GM19463 (cell line): ENCODE results near the gene LIPG.

Experiments
- ATAC-seq: cut with Tn5 transposase; IDR thresholded peaks from one replicate; pipeline ENCODE4 v1.9.1; 2021; ENCODE audit warnings: mild to moderate bottlenecking, moderate library complexity; ENCODE audit not compliant: unreplicated experiment

The LIPG gene

DNA sequence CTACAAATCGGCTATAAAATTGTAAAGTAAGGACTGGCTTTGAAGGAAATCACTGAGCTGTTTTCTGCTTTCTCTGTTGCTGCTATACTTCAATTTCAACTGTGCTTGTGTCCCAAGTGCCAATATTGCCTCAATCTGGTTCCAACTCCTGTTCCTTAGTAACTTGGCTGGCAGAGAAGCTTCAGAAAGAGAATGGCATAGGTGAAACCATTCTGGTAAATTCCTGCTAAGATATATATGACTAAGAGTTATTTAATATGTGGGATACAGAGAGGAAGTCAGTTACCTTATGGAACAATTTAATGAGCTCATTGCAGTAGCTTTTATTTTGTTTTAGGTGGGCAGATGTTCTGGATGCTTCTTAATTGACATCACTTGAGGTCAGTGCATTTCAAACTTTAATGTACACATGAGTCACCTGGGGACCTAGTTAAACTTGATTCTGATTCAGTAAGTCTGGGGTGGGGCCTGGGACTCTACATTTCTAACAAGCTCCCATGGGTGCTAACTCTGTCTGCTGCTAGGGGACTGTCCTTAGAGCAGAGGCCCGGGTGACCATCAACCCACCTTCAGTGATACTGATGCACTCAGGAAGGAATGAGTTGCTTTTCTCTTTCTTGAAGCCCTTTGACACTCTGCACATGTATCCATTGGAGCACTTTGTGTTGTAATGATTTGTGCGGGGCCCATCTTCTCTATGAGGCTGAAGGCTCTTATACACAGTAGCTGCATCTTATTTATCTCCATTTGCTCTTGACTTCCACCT is 47.6 kb downstream of the LIPG start:
- no peak for ATAC-seq

DNA sequence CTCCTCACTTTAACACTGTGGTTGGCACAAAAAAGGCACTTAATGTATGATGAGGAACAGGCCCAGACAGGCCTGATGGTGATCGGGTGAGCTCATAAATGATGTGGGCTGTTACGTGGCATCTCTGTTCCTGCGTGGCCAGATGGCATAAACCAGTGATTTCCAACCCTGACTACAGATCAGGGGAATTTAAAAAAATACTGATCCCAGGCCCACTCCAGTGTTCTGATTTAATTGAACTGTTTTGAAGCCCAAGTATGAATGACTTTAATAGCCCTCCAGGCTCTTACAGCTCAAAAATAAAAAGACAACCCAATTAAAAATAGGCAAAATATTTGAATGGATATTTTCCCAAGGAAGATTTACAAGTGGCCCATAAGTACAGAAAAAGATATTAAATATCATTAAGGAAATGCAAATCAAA is 48.2 kb downstream of the LIPG start:
- ATAC-seq, result no peak

DNA sequence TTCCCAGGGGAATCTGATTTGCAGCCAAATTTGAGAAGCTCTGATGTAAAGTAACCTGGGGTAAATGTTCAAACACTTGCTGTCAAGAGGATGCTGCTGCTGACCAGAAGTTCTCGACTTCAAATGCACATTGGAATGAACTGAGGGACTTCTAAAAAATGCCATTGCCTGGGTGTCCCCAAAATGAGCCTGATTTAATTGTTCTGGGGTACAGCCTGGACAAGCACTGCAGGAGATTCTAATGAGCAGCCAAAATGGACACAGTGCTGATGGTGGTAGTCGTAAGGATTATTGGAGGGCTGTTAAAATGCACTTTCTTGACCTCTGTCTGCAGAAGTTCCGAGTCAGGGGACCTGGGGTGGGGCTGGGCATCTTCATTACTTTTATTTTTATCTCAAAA is 49.5 kb downstream of the LIPG start:
- no peak for ATAC-seq

DNA sequence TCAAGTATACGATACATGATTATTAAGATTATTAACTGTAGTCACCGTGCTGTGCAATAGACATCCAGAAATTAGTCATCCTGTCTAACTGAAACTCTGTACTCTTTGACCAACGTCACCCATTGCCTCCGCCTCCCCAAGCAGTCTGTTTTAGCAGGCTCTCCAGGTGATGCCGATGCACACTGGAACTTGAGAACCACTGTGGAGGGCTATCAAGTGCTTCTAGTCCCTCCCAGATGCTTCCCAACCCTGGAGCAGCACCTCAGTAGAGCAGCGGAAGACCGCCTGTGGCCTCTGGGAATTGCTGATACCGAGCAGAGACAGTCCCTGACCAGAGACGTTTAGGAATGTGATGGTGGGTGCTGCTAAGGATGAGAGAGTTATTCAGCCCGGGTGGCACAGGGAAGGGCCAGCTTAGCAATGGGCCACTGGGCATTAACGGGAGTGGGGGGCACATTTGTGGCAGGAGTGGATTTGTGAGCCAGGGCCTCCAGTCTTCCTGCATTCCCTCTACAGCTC is 50.7 kb downstream of the LIPG start:
- ATAC-seq, result peak; percentile 85

DNA sequence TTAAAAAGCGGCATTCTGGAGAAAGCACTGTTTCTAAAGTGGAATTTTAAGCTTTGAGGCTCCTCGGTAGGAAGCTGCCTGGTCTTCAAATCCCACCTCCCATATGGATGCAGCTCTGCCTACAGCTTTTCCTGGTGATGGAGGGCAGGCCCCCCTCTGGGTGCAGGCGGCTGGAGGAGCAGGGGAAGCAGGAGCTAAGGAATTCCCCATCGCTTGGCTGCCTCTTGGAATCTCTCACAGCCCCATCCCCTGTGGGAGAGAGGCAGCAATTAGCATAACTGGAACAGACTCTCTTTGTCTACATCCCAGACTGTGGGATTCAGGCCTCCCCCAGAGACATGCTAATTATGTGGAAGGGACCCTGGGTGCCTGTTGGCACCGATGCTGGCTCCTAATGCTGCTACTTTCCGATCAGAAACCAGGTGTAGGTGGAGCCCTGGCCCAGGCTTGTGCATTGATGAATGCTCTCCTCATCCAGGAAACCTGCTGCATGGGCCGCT is 51.3 kb downstream of the LIPG start:
- no peak for ATAC-seq

DNA sequence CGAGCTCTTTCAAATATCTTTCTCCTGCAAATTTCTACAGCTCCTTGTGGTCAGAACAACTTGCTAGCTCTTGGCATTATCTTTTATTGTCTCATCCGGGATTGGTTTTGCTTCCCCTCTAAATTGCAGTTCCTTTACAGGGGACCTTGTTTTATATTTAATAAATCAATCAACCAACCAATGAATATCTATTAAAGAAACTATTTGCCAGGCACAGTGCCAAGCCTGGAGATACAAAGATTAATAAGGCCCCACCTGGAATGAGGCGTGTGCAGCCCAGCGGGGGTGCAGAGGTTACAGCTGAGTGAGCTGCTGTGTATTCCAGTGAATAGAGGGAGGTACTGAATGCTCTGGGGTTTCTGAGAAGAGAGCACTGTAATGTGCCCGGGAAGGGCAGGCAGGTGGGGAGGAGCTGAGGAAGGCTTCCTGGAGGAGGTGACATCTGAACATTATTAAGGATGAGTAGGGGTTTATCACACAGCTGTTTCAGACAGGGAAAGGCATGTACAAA is 51.8 kb downstream of the LIPG start:
- ATAC-seq, result no peak

DNA sequence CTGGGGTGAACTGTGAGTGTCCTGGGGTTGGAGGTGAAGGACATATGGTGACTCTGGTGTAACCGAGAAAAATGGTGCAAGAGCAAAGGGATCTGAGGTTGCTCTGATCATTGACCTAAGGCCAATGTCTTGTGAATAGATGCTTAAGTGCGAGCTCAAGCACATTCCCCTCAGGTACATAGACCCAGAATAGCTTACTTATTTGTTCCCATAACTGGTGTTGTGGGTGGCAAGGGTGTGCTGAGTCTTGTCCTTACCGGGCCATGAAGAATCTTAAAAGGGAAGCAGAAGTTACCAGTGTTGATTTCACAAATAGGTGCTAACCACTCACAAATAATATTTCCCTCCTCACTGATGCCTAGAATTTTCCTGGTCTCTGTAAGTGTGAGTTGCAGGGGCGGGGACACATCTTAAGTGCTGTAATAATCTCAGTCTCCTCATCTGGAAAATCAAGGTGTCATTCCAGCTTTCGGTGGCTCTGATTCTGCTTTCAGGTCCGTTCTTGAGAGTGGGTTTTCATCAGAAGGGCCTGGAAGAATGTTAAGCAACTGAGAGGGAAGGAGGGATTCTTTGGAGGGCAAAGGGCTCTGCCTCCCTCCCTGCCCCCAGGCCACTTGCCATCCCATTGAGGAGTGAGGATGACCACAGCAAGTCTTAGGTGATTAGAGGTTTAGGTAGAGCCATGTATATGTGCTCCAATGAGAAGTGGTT is 54.9 kb downstream of the LIPG start:
- no peak for ATAC-seq

DNA sequence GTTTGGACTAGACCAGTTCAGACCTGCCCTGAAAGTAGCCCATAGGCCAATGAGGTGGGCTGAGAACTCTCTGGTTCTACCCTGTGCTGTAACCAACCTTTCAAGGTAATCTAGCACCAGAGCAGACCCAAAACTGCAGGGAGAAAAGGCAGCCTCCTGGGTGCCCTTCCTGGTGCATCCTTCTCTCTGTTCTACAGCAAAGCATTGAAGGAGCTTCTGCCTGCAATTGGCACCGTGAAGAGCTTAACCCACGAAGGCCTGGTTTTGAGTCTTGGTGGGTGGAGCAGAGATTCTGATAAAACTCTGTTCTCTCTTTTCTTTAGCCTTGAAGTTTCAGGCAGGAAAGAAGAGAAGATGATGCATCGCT is 55.5 kb downstream of the LIPG start:
- no peak for ATAC-seq

DNA sequence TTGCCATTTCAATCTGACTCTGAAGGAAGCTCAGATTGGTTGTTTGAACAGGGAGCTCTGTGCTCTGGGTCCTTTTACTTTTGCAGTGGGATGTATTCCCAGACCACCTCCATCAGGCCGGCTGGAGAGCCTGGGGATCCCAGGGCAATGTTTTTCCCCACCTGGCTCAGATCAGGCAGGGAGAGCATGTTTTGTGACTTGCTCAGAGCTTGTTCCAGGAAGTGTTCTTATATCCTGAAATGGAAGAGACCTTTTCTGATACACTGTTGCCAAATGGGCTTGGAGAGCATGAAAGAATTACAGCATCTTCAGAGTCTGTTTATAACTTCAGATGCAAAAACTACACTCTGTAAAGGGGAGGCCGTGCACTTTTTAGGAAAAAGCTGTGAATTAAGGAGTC is 56.0 kb downstream of the LIPG start:
- ATAC-seq, result no peak

DNA sequence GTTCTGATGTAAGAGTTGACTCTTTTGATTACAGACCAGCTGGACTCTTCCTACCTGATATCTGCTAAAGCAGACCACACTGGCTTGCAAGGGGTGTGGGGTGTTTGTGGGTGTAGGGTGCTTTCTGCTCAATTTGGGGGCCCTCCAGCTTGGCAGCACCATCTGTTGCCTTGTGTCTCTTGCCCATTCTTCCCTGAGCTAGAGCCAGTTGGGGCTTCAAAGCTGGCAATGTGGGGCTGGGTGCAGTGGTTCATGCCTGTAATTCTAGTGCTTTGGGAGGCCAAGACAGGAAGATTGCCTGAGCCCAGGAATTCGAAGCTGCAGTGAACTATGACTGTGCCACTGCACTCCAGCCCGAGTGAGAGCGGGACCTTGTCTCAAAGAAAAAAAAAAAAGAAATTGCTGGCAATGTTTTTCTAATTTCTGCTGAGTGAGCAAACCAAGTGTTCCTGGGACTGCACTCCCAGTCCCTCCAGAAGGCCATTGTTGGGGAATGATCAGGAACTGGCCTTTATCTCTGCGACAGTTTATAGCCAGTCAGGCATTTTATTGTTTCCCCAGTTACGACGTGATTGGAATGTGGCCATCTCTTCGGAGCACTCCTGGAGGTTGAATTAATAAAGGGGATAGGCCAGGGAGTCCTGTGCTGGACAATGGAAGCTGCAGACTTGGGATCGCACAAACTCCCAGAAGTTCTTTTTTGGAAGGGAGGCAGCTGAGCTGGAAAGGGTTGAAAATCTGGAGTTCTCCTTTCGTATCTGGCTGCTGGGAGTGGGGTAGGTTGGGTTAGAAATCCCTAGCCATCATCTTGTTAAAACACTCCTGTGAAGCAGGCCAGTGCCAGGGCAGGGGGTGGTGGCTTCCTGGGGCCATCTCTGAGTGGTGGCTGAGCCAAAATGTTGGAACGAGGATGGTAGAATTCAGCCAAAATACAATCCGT is 57.2 kb downstream of the LIPG start:
- no peak for ATAC-seq

DNA sequence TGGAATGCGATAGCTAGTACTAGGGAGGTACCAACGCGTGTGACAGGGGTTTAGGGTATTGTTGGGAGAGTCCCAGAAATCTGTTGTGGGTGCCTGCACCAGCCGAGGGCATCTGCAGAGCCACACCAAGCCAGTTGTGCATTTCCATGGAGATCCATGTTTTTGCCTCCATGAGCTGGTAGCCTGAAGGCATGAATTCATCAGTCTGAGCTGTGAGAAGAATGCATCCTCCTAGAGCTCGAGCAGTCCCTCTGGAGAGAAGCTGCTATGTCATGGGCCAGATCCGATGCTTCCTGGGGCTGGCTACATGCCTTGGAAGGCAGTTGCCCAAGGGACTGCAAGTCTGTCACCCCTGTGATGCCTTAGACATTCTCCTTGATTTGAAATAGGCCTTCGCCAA is 57.9 kb downstream of the LIPG start:
- no peak for ATAC-seq

DNA sequence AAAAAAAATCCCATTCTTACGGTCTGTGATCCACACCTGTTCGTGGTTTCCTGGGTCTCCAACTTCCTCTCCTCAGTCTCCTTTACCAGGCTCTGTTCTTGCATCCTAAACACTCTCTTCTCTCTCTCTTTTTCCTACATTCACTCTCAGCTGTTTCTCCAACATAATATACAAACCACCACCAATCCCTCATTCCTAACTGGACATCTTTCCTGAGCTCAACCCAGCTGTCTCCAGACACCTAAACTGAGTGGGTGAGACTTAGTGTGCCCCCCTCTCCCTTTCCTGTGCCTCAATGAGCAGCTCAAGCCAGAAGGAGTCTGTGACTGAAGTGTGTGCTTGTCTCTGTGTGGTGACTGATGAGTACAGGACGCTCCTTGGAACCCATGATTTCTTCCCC is 59.4 kb downstream of the LIPG start:
- no peak for ATAC-seq

DNA sequence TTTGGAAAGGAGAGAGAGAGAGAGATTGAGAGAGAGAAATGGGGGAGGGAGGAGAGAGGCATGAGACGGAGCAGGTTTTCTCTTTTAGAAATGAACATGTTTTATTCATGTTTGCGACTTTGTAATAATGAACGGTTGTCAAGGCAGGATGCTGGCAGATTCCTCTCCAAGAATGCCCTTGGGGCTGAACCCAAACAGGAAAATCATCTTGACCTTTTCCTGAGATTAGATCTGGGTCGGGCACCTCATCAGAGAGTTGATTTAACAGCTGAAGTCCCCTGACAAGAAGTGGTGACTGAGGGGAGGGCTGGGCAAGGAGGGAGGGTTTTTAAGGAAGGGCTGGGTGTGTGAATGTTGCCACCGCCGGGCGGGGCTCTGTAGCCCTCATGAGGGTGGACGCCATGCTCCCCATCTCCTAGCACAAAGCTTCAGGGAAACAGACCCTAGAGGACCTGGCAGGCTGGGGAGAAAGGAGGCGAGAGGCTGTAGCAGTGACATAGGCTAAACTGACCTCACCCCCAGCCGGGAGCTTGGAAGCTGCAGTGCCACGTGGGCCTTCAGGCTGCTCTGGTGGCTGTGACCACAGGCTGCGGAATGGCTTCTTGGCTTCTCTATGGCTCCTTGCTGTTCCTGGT is 60.0 kb downstream of the LIPG start:
- no peak for ATAC-seq

DNA sequence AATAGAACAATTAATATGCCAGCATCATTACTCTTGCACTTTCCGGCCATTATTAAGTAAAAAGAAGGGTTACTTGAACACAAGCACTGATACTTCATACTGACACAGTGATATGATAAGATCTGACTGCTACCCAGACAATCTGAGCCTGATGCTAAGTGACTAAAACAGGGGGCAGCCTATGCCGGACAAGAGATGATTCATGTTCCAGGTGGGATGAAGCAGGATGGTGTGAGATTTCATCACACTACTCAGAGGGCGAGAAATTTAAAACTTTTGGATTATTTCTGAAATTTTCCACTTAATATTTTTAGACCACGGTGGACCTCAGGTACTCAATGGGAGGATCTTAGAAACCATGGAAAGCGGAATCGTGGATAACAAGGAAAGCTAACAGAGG is 61.7 kb downstream of the LIPG start:
- no peak for ATAC-seq

DNA sequence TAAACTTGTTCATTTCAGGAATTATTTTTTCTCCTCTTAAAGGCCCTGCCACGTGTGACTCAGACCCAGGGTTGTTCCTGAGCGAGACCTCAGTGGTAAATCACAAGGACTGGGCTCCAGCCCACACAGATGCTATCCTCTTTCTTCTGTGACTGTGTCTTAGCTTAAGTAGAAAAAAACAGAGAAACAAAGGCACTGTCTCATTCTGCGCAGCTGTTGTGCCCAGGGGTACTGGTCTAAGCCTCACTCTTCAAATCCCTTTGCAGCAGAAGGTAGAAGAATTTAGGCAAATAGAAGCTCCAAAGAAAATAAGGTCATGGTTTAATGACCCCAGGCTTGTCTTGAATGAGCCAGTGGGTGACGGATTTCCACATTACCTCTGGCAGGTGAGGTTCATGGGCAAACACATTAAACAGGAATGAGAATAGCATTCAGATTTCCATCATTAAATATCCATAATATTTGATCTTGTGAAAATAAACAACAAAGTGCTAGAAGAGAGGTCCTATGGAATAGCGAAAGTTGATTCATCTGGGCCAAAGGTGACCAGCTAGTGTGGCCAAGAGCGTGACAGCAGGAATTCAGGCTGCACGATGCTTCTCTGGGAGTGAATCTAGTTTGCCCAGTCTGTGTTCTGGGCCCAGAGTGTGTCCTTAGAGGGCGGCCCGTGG is 63.3 kb downstream of the LIPG start:
- ATAC-seq, result no peak

DNA sequence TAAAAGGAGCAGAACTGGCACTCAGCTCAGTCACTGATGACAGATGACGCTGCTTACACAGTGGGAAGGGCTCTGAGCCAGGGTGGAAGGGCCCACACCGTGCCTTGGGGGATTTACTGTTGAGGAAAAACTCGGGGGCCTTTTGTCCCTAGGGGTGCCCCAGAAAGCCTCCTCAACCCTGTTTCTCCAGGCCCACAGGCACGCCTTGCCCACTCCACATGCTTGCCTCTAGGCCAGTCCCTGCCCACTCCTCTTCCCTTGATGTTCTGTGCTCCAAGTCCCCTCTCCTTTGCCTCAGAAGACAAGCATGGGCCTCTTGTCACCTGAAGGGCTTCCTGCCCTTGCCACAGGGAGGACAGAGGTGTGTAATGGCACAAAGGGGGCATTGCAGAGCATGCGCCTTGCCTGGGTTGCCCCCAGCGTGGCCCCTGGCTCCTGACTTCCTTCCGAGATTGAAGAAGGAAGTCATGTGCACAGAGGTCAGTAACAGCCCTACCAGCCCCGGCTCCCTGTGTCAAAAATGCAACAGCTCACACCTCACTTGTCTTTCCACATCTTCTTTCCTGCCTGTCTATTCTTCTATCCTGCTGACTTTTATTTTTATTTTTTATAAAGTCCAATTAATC is 65.1 kb downstream of the LIPG start:
- ATAC-seq, result no peak

DNA sequence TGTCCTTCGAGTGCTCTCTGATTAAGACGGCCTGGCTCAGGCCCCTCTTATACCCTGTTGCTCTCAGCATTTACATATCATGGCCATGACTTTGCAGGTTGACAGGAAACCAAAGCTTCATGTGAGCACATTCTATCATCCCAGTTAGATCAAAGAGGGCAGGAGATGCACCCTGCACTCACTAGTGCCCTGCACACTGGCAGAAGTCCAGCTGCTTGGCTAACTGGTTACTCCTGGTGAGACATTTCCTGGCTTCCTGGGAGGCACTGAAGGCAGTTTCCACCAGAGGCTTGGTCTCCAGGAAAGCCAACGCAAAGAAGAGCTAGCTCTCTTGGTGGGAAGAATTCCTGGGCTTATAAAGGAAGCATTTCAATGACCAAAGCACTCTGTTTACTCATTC is 66.3 kb downstream of the LIPG start:
- ATAC-seq, result no peak

DNA sequence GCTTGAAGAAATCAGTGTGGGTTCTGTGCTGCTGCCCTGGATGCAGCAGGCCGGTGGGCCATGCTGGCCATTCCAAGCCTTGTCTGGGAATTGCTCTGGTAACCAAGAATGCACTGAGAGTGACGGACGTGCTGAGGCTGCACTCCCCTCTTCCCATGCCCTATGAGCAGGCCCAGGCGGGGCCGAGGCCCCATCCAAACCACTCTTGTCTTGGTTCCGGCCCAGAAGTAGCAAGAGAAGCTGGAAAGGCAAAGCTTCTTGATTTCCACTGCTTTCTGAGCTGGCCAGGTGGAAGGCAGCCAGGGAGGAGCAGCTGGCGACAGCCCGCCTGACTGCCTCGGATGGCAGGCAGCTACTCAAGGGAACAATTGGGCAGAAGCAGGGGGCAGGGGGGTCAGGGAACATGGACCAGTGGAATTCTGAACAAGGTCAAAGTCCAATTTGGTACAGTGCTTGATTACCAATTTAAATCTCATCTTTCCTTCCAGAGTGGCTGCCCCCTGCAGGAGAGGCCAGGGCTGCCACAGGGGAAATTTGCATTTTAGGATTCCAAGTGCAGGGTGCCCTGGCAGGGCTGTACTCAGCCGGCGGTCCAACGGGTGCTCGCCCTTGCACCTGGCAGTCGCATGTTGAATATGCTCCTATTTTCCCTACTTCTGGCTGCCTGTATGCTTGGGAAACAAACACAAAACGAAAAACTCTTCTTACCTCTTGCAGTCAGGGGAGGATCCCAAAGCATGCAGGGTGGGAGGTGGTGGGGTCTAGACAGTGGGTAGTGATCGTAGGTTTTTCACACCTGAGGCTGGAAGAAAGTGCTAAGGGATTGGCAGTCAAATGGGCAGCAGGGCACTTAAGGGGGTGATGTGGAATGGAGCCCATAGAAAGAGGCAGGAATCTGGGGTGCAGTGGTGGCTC is 67.3 kb downstream of the LIPG start:
- no peak for ATAC-seq
